ENCODE results near the gene PDZD7. TPM values are rescaled to one million over a fixed set of nuclear protein-coding genes. Genes with fewer than 3 reads are reported as not detected.

PDZD7 gene
- total and polyA plus RNA-seq, 9 of the 15 experiments (the other 6 are each of a cell fraction or from before 2014, with no cell fraction given): 0.04 to 0.24 (median 0.08) TPM; not detected in 3

DNA sequence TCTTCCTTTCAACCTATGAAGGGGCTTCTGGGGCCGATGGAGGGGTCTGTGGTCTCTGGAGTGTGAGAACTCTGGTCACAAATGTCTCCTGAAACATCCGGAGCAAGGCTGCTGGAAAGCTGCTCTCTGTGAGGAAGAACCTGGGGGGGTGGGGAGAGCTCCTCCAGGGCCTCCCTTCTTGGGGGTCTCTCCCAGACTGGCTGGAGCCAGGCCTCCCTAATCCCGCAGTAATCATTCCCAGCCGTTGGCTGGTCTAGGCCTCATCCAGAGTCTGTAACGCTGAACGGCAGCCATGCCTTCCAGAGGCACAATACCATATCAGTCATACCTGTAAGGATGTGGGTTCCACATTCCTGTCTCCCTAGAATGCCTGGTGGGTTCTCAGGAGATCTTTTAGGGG lies 35.7 kb downstream of the PDZD7 start:
- no TSS peak for BruUV-seq (replicated peaks)
- no peak for TF ChIP-seq MTA2 (IDR thresholded peaks at IDR 0.05; ENCODE audit: low read depth)
- no peak for TF ChIP-seq RFX7 (CRISPR knock-in tag; IDR thresholded peaks at IDR 0.05)
- TF ChIP-seq KLF16 (IDR thresholded peaks at IDR 0.05): no peak
- no peak for TF ChIP-seq ZNF444 (CRISPR knock-in tag; IDR thresholded peaks at IDR 0.05)
- TF ChIP-seq SETDB1 (IDR thresholded peaks at IDR 0.05; ENCODE audit: low read length): no peak
- no peak for TF ChIP-seq MCM7 (IDR thresholded peaks at IDR 0.05)
- no peak for TF ChIP-seq MAFK (IDR thresholded peaks at IDR 0.05; ENCODE audit: low read length)
- no peak for TF ChIP-seq ARID3B (CRISPR knock-in tag; IDR thresholded peaks at IDR 0.05; ENCODE audit: borderline replicate concordance)
- no peak overlapping the region for H3K4me2 ChIP-seq (ENCODE audit: insufficient read depth, low read length)
- CTCF ChIA-PET (ENCODE audit: low intra/inter-chr PET ratio): interaction anchor here (9.3 kb wide), 1 partner anchor 18 kb away, joined by 150 read pairs; no protein-coding TSS in a partner anchor
- H3K79me2 ChIP-seq (ENCODE audit: control insufficient read depth, insufficient read depth, low read length): peaks cover 48% of the 10 kb centered on the region
- no peak for FAIRE-seq
- H3K4me1 ChIP-seq (replicated peaks in 1 of 2; ENCODE audit: control insufficient read depth in 2 of 2, insufficient read depth in 2 of 2, low read length in 2 of 2): peaks cover 16 to 51% of the 10 kb centered on the region in 2 experiments; a peak in 4 of 5 replicates
- no peak for ATAC-seq
- H3K36me3 ChIP-seq (ENCODE audit: control insufficient read depth, insufficient read depth, low read length): peaks cover 37% of the 10 kb centered on the region; the same call in 2 of the 3 replicates
- peak overlapping the region in 1 of 2 experiments; percentile 65; a peak in 2 of 4 replicates for H3K9ac ChIP-seq (ENCODE audit: insufficient read depth in 1 of 2, low read depth in 2 of 2, low read length in 2 of 2)
- no peak overlapping the region for H3K4me3 ChIP-seq
- H2AFZ ChIP-seq (ENCODE audit: low read depth, low read length): no peak overlapping the region
- intact Hi-C loops (cut with micrococcal nuclease): no loop called here
- peak overlapping the region; percentile 45; the same call in 1 of the 3 replicates for H3K27ac ChIP-seq (ENCODE audit: extremely low read depth, low read depth, low read length)
- 65% methylated on average over 5 of the region's 6 CpGs for WGBS (ENCODE audit: insufficient coverage, low coverage, missing lambda C conversion rate)
- DNase-seq (ENCODE audit: extremely low read depth in 1 of 4, low spot score in 3 of 4): no peak
- POLR2A ChIA-PET: interaction anchor here (0.6 kb wide), 1 partner anchor 281 kb away, joined by 3 read pairs; no protein-coding TSS in a partner anchor
- no peaks in the 10 kb centered on the region for H4K20me1 ChIP-seq (replicated peaks; ENCODE audit: control insufficient read depth, insufficient read depth, low read length)
- H3K27me3 ChIP-seq (ENCODE audit: control insufficient read depth in 2 of 2, insufficient read depth in 2 of 2, low read length in 2 of 2): no peaks in the 10 kb centered on the region
- no peaks in the 10 kb centered on the region for H3K9me1 ChIP-seq (ENCODE audit: control insufficient read depth, insufficient read depth, low read length)
- in situ Hi-C loops (cut with MboI): loop anchor here (25.0 kb wide), 1 partner anchor 1042 kb away; no protein-coding TSS in a partner anchor
- no peaks in the 10 kb centered on the region for H3K9me3 ChIP-seq (replicated peaks; ENCODE audit: control insufficient read depth, insufficient read depth, low read depth, low read length)
